ENCODE measurements around the gene PFDN5.
"Not testable (repeated sequence)": the region's sequence is repeated elsewhere in the genome, so short reads cannot be mapped to it uniquely, and the experiment has no call there.

PFDN5 gene

DNA sequence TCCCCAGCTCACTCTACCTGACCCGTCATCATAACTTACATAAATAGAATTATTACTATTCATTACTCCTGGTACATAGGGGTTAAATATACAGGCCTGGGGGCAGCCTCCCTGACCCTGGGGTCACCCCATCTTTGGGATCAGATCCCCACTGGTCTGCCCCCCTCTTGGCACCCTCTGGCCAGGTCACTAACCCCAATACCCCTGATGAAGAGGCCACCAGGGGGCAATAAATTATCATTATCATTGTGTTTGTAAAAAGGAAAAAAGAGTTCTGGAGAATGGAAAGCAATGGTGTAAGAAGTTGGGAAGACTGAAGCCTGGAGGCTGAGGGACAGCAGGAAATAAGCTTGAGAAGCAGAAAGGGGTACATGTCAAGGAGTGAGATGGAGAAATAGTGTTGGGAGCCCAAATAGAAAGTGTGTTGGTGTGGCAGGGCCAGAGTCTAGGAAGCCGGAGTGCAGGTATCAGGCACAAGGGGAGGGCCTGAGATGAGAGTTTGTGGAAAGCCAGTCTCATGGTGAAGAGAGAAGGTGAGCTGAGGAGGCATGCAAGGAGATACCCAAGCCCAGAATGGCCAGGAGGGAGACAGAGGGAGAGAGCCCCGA lies 32.2 kb downstream of the PFDN5 start:
- no peaks in the 10 kb centered on the region for H3K27me3 ChIP-seq
- H3K4me1 ChIP-seq: peaks cover 4% of the 10 kb centered on the region; the same call in 1 of the 2 replicates
- TF ChIP-seq, protein P1, sequence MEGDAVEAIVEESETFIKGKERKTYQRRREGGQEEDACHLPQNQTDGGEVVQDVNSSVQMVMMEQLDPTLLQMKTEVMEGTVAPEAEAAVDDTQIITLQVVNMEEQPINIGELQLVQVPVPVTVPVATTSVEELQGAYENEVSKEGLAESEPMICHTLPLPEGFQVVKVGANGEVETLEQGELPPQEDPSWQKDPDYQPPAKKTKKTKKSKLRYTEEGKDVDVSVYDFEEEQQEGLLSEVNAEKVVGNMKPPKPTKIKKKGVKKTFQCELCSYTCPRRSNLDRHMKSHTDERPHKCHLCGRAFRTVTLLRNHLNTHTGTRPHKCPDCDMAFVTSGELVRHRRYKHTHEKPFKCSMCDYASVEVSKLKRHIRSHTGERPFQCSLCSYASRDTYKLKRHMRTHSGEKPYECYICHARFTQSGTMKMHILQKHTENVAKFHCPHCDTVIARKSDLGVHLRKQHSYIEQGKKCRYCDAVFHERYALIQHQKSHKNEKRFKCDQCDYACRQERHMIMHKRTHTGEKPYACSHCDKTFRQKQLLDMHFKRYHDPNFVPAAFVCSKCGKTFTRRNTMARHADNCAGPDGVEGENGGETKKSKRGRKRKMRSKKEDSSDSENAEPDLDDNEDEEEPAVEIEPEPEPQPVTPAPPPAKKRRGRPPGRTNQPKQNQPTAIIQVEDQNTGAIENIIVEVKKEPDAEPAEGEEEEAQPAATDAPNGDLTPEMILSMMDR (IDR thresholded peaks at IDR 0.05; ENCODE audit: low read depth, low read length): peak; percentile 59
- no peaks in the 10 kb centered on the region for H3K9me3 ChIP-seq
- DNase-seq: peak; percentile 28
- no peaks in the 10 kb centered on the region for H3K36me3 ChIP-seq
- H3K4me3 ChIP-seq (ENCODE audit: low read depth, low read length): no peak overlapping the region

DNA sequence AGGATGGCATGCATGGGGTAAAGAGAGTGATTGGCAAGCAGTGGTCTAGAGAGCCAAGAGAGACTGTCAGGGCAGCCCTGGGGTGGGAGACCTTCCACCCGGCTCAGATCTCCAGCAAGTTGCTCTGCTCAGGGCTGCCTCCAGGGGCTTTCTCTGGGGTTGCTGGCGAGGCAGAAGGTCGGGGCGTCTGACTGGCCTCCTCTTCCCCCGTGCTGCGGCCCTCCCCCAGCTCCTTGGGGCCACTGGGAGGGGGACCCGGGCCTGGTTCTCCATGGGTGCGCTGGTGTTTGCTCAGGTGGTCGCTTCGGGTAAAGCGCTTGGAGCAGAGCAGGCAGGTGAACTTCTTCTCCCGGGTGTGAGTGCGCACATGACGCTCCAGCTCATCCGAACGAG lies 32.7 kb downstream of the PFDN5 start:
- no peak for DNase-seq
- TF ChIP-seq, protein P1 (IDR thresholded peaks at IDR 0.05; ENCODE audit: low read depth, low read length): no peak
- Histone ChIP-seq H3K4me1 (peaks cover 4% of the 10 kb centered on the region; the same call in 1 of the 2 replicates), H3K36me3 (no peaks in the 10 kb centered on the region), H3K4me3 (ENCODE audit: low read depth, low read length) (no peak overlapping the region), H3K27me3 (no peaks in the 10 kb centered on the region), H3K9me3 (no peaks in the 10 kb centered on the region)

DNA sequence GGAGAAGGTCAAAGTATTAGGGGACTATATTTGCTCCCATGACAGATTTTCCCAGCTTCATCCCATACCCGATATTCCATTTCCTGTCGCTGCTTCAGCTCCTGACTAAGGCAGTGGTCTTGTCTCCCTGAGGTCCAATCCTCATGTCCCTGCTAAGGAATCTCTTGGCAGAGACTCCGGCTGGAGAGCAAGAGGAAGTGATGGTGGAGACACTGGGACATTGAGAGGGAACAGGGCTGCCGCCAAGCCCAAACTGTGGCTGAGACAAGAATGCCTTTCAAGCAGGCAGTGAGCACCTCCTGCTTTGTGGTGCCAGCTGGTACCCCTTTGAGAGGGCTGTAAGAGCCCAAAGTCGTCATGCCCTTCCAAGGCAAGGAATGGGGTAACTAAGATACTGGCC lies 35.3 kb downstream of the PFDN5 start:
- H3K9me3 ChIP-seq: no peaks in the 10 kb centered on the region
- TF ChIP-seq, protein P1 (IDR thresholded peaks at IDR 0.05; ENCODE audit: low read depth, low read length): no peak
- DNase-seq: no peak
- no peaks in the 10 kb centered on the region for H3K27me3 ChIP-seq
- no peak overlapping the region for H3K4me3 ChIP-seq (ENCODE audit: low read depth, low read length)
- H3K4me1 ChIP-seq: peaks cover 4% of the 10 kb centered on the region; the same call in 1 of the 2 replicates
- H3K36me3 ChIP-seq: no peaks in the 10 kb centered on the region

DNA sequence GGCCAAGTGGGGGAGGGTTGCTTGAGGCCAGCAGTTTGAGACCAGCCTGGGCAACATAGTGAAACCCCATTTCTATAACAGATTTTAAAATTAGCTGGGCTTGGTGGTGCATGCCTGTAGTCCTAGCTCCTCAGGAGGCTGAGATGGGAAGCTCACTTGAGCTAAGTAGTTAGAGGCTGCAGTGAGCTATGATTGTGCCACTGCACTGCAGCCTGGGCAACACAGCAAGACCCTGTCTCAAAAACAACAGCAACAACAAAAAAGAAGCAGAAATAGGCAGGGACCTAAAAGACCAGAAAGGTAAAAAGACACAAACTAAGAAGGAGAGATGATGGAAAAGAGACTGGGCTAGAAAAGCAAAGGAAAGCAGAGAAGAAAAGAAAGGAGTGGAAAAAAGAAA lies 37.0 kb downstream of the PFDN5 start:
- H3K4me1 ChIP-seq: peaks cover 11% of the 10 kb centered on the region
- H3K9me3 ChIP-seq; H3K36me3 ChIP-seq; DNase-seq; H3K4me3 ChIP-seq (ENCODE audit: low read depth, low read length); H3K27me3 ChIP-seq: not testable (repeated sequence)

DNA sequence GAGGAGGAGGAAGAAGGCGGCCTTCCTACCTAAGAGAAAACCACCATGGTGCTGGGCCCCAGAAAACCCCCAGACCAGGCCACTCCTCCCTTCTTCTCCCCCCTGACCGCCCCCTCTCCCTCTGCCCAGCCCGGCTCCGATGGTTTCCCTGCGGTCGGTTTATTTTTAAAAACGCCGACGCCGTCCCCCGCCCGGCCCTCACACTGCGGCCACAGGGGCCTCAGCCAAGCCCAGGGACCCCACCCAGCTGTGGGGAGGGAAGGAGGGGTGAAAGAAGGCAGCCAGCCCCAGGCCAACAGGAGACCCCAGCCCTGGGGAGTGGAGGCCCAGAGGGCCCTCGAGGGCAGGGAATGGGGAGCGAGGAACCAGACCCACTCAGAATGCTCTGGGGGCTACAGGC lies 37.4 kb downstream of the PFDN5 start:
- H3K9me3 ChIP-seq: no peaks in the 10 kb centered on the region
- peaks cover 11% of the 10 kb centered on the region for H3K4me1 ChIP-seq
- DNase-seq: no peak
- no peak overlapping the region for H3K4me3 ChIP-seq (ENCODE audit: low read depth, low read length)
- TF ChIP-seq, protein P1 (IDR thresholded peaks at IDR 0.05; ENCODE audit: low read depth, low read length): no peak
- H3K36me3 ChIP-seq: no peaks in the 10 kb centered on the region
- no peaks in the 10 kb centered on the region for H3K27me3 ChIP-seq

DNA sequence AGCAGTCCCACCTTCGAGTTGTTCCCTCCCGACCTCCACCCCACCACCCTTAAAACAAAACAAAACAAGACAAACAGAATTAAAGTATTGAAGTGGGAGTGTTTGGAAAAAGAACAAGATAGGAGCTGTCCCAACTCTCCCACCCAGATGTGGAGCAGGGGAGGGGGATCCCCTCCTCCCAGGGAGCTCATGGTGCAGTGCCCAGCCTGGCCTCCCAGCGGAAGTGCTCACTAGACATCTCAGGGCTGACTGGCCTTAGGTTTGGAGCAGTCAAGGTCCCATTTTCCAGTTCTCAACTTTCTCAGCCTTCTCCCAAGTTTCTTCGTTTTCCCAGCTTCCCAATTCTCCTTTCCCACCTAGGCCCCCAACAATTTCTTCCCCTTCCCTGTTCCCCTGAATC lies 37.9 kb downstream of the PFDN5 start:
- no peak for DNase-seq
- H3K4me1 ChIP-seq: peaks cover 17% of the 10 kb centered on the region
- H3K27me3 ChIP-seq: no peaks in the 10 kb centered on the region
- H3K36me3 ChIP-seq: no peaks in the 10 kb centered on the region
- TF ChIP-seq, protein P1 (IDR thresholded peaks at IDR 0.05; ENCODE audit: low read depth, low read length): no peak
- no peak overlapping the region for H3K4me3 ChIP-seq (ENCODE audit: low read depth, low read length)
- H3K9me3 ChIP-seq: no peaks in the 10 kb centered on the region
